Endothelial cell (in vitro differentiated cells): ENCODE measurements around the gene TRPV4. TPM values are rescaled to one million over a fixed set of nuclear protein-coding genes. Genes with fewer than 3 reads are reported as not detected.

Experiments
- DNase-seq: peaks from one replicate; pipeline ENCODE4 v3.0.0; 2021; ENCODE audit warnings: low spot score
- H3K27ac Mint-ChIP-seq: one replicate; pipeline ENCODE4 v1.8.0; 2021; ENCODE audit warnings: mixed read lengths, inconsistent platforms; ENCODE audit not compliant: unreplicated experiment
- H3K27me3 Mint-ChIP-seq: one replicate; pipeline ENCODE4 v1.8.0; 2021; ENCODE audit warnings: mild to moderate bottlenecking, moderate library complexity, mixed read lengths, inconsistent platforms; ENCODE audit not compliant: unreplicated experiment
- H3K36me3 Mint-ChIP-seq: one replicate; pipeline ENCODE4 v1.8.0; 2021; ENCODE audit warnings: mild to moderate bottlenecking, low read depth, mixed read lengths, inconsistent platforms; ENCODE audit not compliant: unreplicated experiment
- H3K4me1 Mint-ChIP-seq: one replicate; pipeline ENCODE4 v1.8.0; 2021; ENCODE audit warnings: mild to moderate bottlenecking, mixed read lengths, inconsistent platforms; ENCODE audit not compliant: unreplicated experiment
- H3K4me3 Mint-ChIP-seq: one replicate; pipeline ENCODE4 v1.8.0; 2021; ENCODE audit warnings: mild to moderate bottlenecking, mixed read lengths, inconsistent platforms; ENCODE audit not compliant: unreplicated experiment
- H3K9me3 Mint-ChIP-seq: one replicate; pipeline ENCODE4 v1.8.0; 2021; ENCODE audit warnings: mixed read lengths, inconsistent platforms; ENCODE audit not compliant: unreplicated experiment
- total RNA-seq: library from RNA; stranded (reverse); fragmentation: NEBNext Ultra II Directional; extraction: Animal tissue kit (Norgen Biotek cat#: 25700); gene quantifications from one replicate; pipeline ENCODE4 v1.2.1, GENCODE V29; 2021; ENCODE audit not compliant: unreplicated experiment
- TF ChIP-seq, protein P1 (sequence below): fragments of 200-600 bp; sonication (generic); IDR thresholded peaks from one replicate; pipeline ENCODE4 v1.5.0; 2021; ENCODE audit warnings: antibody characterized with exemption; ENCODE audit not compliant: unreplicated experiment

TRPV4 gene
- total RNA-seq, 1 donor from 2014 or later: 7.0 TPM

DNA sequence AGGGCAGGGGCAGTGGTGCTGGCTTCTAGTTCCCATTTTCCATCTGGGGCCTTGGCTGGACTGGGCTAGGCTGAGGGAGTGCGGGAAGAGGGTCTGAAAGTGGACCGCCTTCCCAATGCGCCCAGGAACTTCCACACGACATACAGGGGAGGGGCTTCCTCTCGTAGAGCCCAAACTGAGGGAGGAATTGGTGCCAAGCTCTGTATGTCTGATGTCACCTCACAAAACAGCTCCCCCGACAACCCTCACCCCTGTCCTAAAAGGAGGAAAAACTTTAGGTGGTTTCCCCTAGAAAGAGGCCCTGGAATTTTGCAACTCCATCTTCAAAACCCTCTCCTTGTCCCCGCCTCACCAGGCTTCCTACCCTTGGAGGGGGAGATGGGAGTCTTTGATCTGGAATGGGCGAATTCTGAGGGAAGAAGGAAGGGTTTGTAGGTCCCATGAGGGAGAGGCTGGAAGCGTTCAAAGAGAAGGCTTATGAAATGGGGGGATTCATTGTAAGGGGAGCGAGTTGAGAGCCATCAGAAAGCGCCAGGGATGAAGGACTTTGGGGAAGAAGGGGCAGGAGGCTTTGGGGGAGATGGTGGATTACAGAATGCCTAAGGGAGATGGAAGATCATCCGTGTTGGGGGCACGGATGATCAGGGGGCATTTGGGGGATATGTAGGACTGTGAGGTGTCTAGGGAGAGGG lies 46.3 kb upstream of the TRPV4 start:
- TF ChIP-seq, protein P1, sequence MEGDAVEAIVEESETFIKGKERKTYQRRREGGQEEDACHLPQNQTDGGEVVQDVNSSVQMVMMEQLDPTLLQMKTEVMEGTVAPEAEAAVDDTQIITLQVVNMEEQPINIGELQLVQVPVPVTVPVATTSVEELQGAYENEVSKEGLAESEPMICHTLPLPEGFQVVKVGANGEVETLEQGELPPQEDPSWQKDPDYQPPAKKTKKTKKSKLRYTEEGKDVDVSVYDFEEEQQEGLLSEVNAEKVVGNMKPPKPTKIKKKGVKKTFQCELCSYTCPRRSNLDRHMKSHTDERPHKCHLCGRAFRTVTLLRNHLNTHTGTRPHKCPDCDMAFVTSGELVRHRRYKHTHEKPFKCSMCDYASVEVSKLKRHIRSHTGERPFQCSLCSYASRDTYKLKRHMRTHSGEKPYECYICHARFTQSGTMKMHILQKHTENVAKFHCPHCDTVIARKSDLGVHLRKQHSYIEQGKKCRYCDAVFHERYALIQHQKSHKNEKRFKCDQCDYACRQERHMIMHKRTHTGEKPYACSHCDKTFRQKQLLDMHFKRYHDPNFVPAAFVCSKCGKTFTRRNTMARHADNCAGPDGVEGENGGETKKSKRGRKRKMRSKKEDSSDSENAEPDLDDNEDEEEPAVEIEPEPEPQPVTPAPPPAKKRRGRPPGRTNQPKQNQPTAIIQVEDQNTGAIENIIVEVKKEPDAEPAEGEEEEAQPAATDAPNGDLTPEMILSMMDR: no peak
- Mint-ChIP-seq H3K27ac (peak overlapping the region; percentile 88), H3K36me3 (peaks cover 22% of the 10 kb centered on the region), H3K9me3 (no peaks in the 10 kb centered on the region), H3K4me3 (peak overlapping the region; percentile 98), H3K27me3 (peaks cover 15% of the 10 kb centered on the region), H3K4me1 (peaks cover 57% of the 10 kb centered on the region)
- no peak for DNase-seq

DNA sequence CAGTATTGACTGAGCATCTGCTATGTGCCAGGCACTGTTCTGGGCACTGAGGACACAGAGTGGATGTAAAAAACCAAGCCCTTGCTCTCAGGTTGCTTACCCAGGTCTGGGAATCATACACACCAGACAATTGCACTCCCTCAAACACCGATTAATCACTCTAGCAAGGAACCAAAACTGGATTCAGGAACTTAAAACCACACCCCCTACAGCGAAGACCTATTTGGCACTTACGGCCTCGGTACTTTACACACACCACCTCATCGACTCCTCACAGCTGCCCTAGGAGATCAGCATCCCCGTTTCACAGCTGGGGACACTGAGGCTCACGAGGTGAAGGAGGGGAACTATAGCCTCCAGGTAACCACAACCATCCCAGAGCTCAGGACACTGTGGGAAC lies 45.6 kb upstream of the TRPV4 start:
- H3K9me3 Mint-ChIP-seq: no peaks in the 10 kb centered on the region

DNA sequence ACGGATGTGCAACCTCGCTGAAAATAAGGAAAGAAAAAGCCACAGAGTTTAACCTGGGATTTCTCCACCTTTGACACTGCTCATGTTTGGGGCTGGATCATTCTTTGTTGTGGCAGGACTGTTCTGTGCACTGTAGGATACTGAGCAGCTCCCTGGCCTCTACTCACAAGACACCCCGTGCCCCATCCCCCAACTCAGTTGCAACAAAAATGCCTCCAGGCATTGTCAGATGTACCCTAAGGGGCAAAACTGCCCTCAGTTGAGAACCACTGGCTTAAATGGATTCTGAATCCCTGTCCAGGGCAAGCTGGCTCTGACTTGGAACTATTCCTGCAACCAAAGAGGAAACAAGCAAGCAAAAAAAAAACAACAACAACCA lies 45.0 kb upstream of the TRPV4 start:
- Mint-ChIP-seq H3K9me3 (no peaks in the 10 kb centered on the region), H3K4me1 (peaks cover 51% of the 10 kb centered on the region), H3K27ac (no peak overlapping the region), H3K36me3 (peaks cover 22% of the 10 kb centered on the region), H3K4me3 (peak overlapping the region; percentile 98), H3K27me3 (peaks cover 10% of the 10 kb centered on the region)
- no peak for DNase-seq
- TF ChIP-seq, protein P1: no peak

More for the DNA sequence above, 45.6 kb upstream of the TRPV4 start:
- Mint-ChIP-seq H3K27ac (peak overlapping the region; percentile 88), H3K4me3 (peak overlapping the region; percentile 98), H3K27me3 (peaks cover 13% of the 10 kb centered on the region), H3K4me1 (peaks cover 54% of the 10 kb centered on the region), H3K36me3 (peaks cover 22% of the 10 kb centered on the region)
- no peak for DNase-seq
- TF ChIP-seq, protein P1: no peak

DNA sequence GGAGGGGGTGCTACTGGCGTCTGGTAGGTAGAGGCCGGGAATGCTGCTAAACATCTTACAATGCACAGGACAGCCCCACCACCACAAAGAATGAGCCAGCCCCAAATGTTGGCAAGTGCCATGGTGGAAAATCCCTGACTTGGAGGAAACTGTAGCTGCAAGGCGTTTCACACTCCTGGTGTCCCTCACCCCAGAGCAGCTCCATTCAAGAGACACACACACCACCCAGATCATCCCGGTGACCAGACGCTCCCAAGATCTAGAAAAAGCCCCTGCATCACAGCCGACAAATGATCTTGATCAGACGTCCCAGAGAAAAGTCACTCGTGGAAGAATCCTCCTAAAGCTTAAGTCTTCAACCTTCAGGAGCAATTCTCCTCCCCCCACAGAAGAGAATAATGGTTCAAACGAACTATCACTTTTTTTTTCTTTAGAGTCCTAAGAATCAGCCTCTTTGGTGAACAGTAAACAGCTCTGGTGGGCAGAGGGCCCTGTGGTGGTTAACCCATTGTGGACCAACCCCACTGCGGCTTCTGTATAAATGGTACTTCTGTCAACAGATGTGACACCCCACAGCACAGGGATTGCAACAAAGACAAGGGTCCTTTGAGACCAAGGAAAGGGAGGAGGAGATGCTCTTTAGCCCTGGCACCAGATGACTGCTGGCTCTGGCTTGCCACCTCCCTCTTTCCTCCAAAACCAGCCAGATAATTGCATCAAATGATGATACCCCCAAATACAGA lies 44.5 kb upstream of the TRPV4 start:
- Mint-ChIP-seq H3K4me3 (peak overlapping the region; percentile 12), H3K27ac (no peak overlapping the region), H3K36me3 (peaks cover 24% of the 10 kb centered on the region), H3K27me3 (peaks cover 10% of the 10 kb centered on the region), H3K9me3 (no peaks in the 10 kb centered on the region), H3K4me1 (peaks cover 52% of the 10 kb centered on the region)
- TF ChIP-seq, protein P1: no peak
- no peak for DNase-seq

DNA sequence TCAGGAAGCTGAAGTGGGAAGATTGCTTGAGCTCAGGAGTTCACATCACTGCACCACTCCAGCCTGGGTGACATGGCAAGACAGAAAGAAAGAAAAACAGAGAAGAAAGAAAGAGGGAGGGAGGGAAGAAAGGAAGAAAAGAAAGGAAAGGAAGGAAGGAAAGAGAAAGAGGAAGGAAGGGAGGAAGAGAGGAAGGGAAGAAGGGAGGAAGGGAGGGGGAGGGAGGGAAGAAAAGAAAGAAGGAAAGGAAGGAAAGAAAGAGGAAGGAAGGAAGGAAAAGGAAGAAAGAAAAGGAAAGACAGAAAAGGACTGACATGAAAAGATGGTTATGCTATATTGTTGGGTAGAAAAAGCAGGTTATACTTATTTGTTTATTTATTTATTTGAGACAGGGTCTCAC lies 43.2 kb upstream of the TRPV4 start:
- no peak for DNase-seq
- peak overlapping the region; percentile 57 for H3K27ac Mint-ChIP-seq

More for the DNA sequence above, 43.2 kb upstream of the TRPV4 start:
- H3K9me3 Mint-ChIP-seq: no peaks in the 10 kb centered on the region
- peaks cover 56% of the 10 kb centered on the region for H3K4me1 Mint-ChIP-seq
- TF ChIP-seq, protein P1: no peak
- H3K4me3 Mint-ChIP-seq: no peak overlapping the region
- peaks cover 28% of the 10 kb centered on the region for H3K36me3 Mint-ChIP-seq
- peaks cover 10% of the 10 kb centered on the region for H3K27me3 Mint-ChIP-seq
